H1 (cell line): ENCODE data around the gene CIC. TPM values are rescaled to one million over a fixed set of nuclear protein-coding genes. Genes with fewer than 3 reads are reported as not detected.

Experiments used
- CTCF ChIA-PET: fragments of 300-600 bp; sonication (Branson Sonifier 250); formaldehyde crosslinking; loops from one replicate; lab custom pipeline; 2021; ENCODE audit not compliant: partially characterized antibody; lab: Charles Lee
- POLR2A ChIA-PET: fragments of 300-600 bp; sonication (Branson Sonifier 250); formaldehyde crosslinking; loops from one replicate; lab custom pipeline; 2021; ENCODE audit warnings: inconsistent platforms; ENCODE audit not compliant: partially characterized antibody; lab: Charles Lee
- DNase-seq, 2 experiments: peaks; one replicate each; pipeline versions ENCODE4 v3.0.0 to v3.0.0-alpha.2; 2010 to 2022; ENCODE audit warnings: low spot score in 2 of 2, low read depth in 1 of 2, mixed read lengths in 1 of 2
- FAIRE-seq: peaks from 2 replicates; lab custom pipeline; 2011; peaks lifted over from hg19 to GRCh38; lab: Jason Lieb, UNC
- H2AFZ ChIP-seq: 2 replicates; pipeline ENCODE4 v1.8.1; 2012; ENCODE audit warnings: low read length, inconsistent platforms
- H2AK5ac ChIP-seq: 2 replicates; pipeline ENCODE4 v1.6.1; 2013; ENCODE audit warnings: low read depth, low read length
- H2BK120ac ChIP-seq: replicated peaks from 2 replicates; pipeline ENCODE3; 2013; ENCODE audit warnings: low read depth, low read length, inconsistent platforms
- H2BK12ac ChIP-seq: 2 replicates; pipeline ENCODE4 v1.6.1; 2013; ENCODE audit warnings: low read depth, low read length
- H2BK15ac ChIP-seq: 2 replicates; pipeline ENCODE4 v1.6.1; 2013; ENCODE audit warnings: low read length
- H2BK20ac ChIP-seq: 2 replicates; pipeline ENCODE4 v1.6.1; 2013; ENCODE audit warnings: low read length
- H2BK5ac ChIP-seq: 2 replicates; pipeline ENCODE4 v1.6.1; 2013; ENCODE audit warnings: low read depth, low read length
- H3K14ac ChIP-seq: 2 replicates; pipeline ENCODE4 v1.6.1; 2013; ENCODE audit warnings: inconsistent platforms; ENCODE audit not compliant: insufficient read length
- H3K18ac ChIP-seq: 2 replicates; pipeline ENCODE4 v1.6.1; 2013; ENCODE audit warnings: low read length; ENCODE audit errors: extremely low read depth
- H3K23ac ChIP-seq: 2 replicates; pipeline ENCODE4 v1.6.1; 2013; ENCODE audit warnings: inconsistent platforms; ENCODE audit not compliant: insufficient read length
- H3K23me2 ChIP-seq: 2 replicates; pipeline ENCODE4 v1.6.1; 2013; ENCODE audit warnings: low read depth, low read length
- H3K27ac ChIP-seq: 2 replicates; pipeline ENCODE4 v1.6.1; 2011; ENCODE audit warnings: low read depth, low read length, inconsistent platforms
- H3K27me3 ChIP-seq, 4 experiments: replicated peaks in 1 of 4; 1 replicate in 1 of 4; 2 replicates in 3 of 4; pipeline versions ENCODE4 v1.6.1 to v1.8.1; 2011 to 2013; ENCODE audit warnings: low read length in 3 of 4, mild to moderate bottlenecking in 3 of 4, inconsistent platforms in 2 of 4, mixed read lengths in 2 of 4, moderate library complexity in 1 of 4; ENCODE audit not compliant: control insufficient read depth in 3 of 4, insufficient read depth in 3 of 4; ENCODE audit errors: extremely low read depth in 1 of 4
- H3K36me3 ChIP-seq, 4 experiments: 2 replicates each; pipeline versions ENCODE4 v1.6.1 to v1.8.1; 2011 to 2013; ENCODE audit warnings: mild to moderate bottlenecking in 4 of 4, low read length in 3 of 4, moderate library complexity in 2 of 4, control low read depth in 1 of 4, inconsistent platforms in 1 of 4; ENCODE audit not compliant: insufficient read depth in 4 of 4, control insufficient read depth in 2 of 4
- H3K4ac ChIP-seq: replicated peaks from 2 replicates; pipeline ENCODE3; 2013; ENCODE audit warnings: low read length, low read depth, mixed read lengths, inconsistent platforms; ENCODE audit not compliant: insufficient read length
- H3K4me1 ChIP-seq, 4 experiments: replicated peaks in 1 of 4; 1 replicate in 1 of 4; 2 replicates in 3 of 4; pipeline versions ENCODE4 v1.6.1 to v1.8.1; 2011 to 2013; ENCODE audit warnings: low read length in 3 of 4, inconsistent platforms in 2 of 4, mixed read lengths in 1 of 4; ENCODE audit not compliant: insufficient read depth in 4 of 4, control insufficient read depth in 3 of 4
- H3K4me2 ChIP-seq, 2 experiments: 2 replicates each; pipeline versions ENCODE4 v1.6.1 to v1.8.1; 2011 to 2013; ENCODE audit warnings: low read depth in 2 of 2, low read length in 2 of 2, control low read depth in 1 of 2, inconsistent platforms in 1 of 2, mild to moderate bottlenecking in 1 of 2; ENCODE audit not compliant: insufficient read depth in 1 of 2
- H3K4me3 ChIP-seq, 4 experiments: fragments of 200-600, 300-600 bp in 1 of 4; sonication (generic), shearing (Covaris generic), sonication (Bioruptor Twin) in 1 of 4; 2 replicates each; pipeline versions ENCODE4 v1.5.1 to v1.8.1; 2011 to 2016; ENCODE audit warnings: low read length in 4 of 4, low read depth in 3 of 4, control low read depth in 2 of 4, inconsistent platforms in 2 of 4, mild to moderate bottlenecking in 2 of 4, mixed read lengths in 1 of 4, moderate library complexity in 1 of 4; ENCODE audit not compliant: insufficient read depth in 2 of 4; ENCODE audit errors: extremely low read depth in 1 of 4
- H3K56ac ChIP-seq: replicated peaks from 2 replicates; pipeline ENCODE3; 2013; ENCODE audit warnings: low read depth, mild to moderate bottlenecking, mixed read lengths, low read length, inconsistent platforms; ENCODE audit not compliant: insufficient read length
- H3K79me1 ChIP-seq: 2 replicates; pipeline ENCODE4 v1.6.1; 2013; ENCODE audit warnings: low read depth, low read length, control low read depth
- H3K79me2 ChIP-seq, 2 experiments: 2 replicates each; pipeline versions ENCODE4 v1.6.1 to v1.8.1; 2012 to 2013; ENCODE audit warnings: low read length in 2 of 2, mild to moderate bottlenecking in 2 of 2, inconsistent platforms in 1 of 2; ENCODE audit not compliant: insufficient read depth in 2 of 2, control insufficient read depth in 1 of 2
- H3K9ac ChIP-seq, 4 experiments: replicated peaks in 1 of 4; 1 replicate in 1 of 4; 2 replicates in 3 of 4; pipeline versions ENCODE4 v1.6.1 to v1.8.1; 2011 to 2013; ENCODE audit warnings: low read depth in 3 of 4, low read length in 3 of 4, control low read depth in 2 of 4, mild to moderate bottlenecking in 2 of 4, moderate library complexity in 2 of 4, inconsistent platforms in 1 of 4; ENCODE audit errors: extremely low read depth in 1 of 4
- H3K9me3 ChIP-seq, 2 experiments: 2 replicates each; pipeline versions ENCODE4 v1.6.1 to v1.8.1; 2012 to 2013; ENCODE audit warnings: mild to moderate bottlenecking in 2 of 2, moderate library complexity in 2 of 2, control low read depth in 1 of 2, inconsistent platforms in 1 of 2, low read depth in 1 of 2, low read length in 1 of 2, mixed read lengths in 1 of 2; ENCODE audit not compliant: insufficient read depth in 2 of 2
- H4K20me1 ChIP-seq, 2 experiments: replicated peaks in 1 of 2; 2 replicates each; pipeline versions ENCODE3 to v1.8.1; 2011 to 2013; ENCODE audit warnings: inconsistent platforms in 2 of 2, low read length in 2 of 2, mild to moderate bottlenecking in 1 of 2; ENCODE audit not compliant: insufficient read depth in 2 of 2, control insufficient read depth in 1 of 2
- H4K5ac ChIP-seq: 2 replicates; pipeline ENCODE4 v1.6.1; 2013; ENCODE audit warnings: low read length, low read depth, mixed read lengths, inconsistent platforms; ENCODE audit not compliant: insufficient read length
- H4K8ac ChIP-seq: 2 replicates; pipeline ENCODE4 v1.8.0; 2013; ENCODE audit warnings: mild to moderate bottlenecking, moderate library complexity, low read length, inconsistent platforms; ENCODE audit not compliant: insufficient read depth; ENCODE audit errors: extremely low read depth
- H4K91ac ChIP-seq: replicated peaks from 2 replicates; pipeline ENCODE3; 2013; ENCODE audit warnings: low read length, mixed read lengths, inconsistent platforms; ENCODE audit not compliant: insufficient read length
- MAFK ChIP-seq: IDR thresholded peaks from 2 replicates; pipeline ENCODE4 v1.6.1; 2012; ENCODE audit warnings: low read depth, mild to moderate bottlenecking, improper control_type of control experiment, low read length
- TEAD4 ChIP-seq: IDR thresholded peaks from 2 replicates; pipeline ENCODE4 v1.6.1; 2012; ENCODE audit warnings: low read depth, low read length, inconsistent platforms, mixed read lengths
- WGBS, 2 experiments: shearing (Covaris generic) in 1 of 2; methylation state at CpG; one replicate each; pipeline versions ENCODE4 v1.1.6 to v1.1.7; 2013 to 2015; ENCODE audit warnings: low lambda C conversion rate in 2 of 2, mixed read lengths in 2 of 2, inconsistent platforms in 1 of 2, low coverage in 1 of 2, missing lambda C conversion rate in 1 of 2; ENCODE audit not compliant: insufficient replicate concordance in 2 of 2, insufficient coverage in 1 of 2, insufficient read length in 1 of 2; ENCODE audit errors: extremely low coverage in 1 of 2, missing lambda C conversion rate in 1 of 2; 5-methylcytosine and 5-hydroxymethylcytosine counted together
- polyA plus RNA-seq, 7 experiments: library from polyadenylated mRNA; depleted of rRNA in 3 of 7; stranded (reverse) in 5 of 7; unstranded in 2 of 7; fragments of >200 nt in 5 of 7; fragments of 200-250 nt in 2 of 7; gene quantifications; 1 replicate in 5 of 7; 2 replicates in 1 of 7; 4 replicates in 1 of 7; pipeline versions ENCODE4 v1.2.1 to v1.2.3, GENCODE V29; 2011 to 2013; ENCODE audit warnings: missing spikeins in 2 of 7, mixed read lengths in 2 of 7
- total RNA-seq: library from RNA; stranded (reverse); fragmentation: NEBNext Ultra II Directional; extraction: Animal tissue kit (Norgen Biotek cat#: 25700); gene quantifications from 2 replicates; pipeline ENCODE4 v1.2.1, GENCODE V29; 2021
- TF ChIP-seq, protein P1 (sequence below), 3 experiments: IDR thresholded peaks; 1 replicate in 2 of 3; 2 replicates in 1 of 3; pipeline versions ENCODE4 v1.5.1 to v1.6.1; 2011; ENCODE audit warnings: low read length in 3 of 3, mild to moderate bottlenecking in 3 of 3, inconsistent platforms in 2 of 3, low read depth in 1 of 3, moderate library complexity in 1 of 3; ENCODE audit not compliant: insufficient read depth in 1 of 3; ENCODE audit errors: control extremely low read depth in 1 of 3

Gene CIC
- total and polyA plus RNA-seq, 2 of the 8 experiments (the other 6 are each of a cell fraction or from before 2014, with no cell fraction given) = 13.2 to 43.6 TPM

DNA sequence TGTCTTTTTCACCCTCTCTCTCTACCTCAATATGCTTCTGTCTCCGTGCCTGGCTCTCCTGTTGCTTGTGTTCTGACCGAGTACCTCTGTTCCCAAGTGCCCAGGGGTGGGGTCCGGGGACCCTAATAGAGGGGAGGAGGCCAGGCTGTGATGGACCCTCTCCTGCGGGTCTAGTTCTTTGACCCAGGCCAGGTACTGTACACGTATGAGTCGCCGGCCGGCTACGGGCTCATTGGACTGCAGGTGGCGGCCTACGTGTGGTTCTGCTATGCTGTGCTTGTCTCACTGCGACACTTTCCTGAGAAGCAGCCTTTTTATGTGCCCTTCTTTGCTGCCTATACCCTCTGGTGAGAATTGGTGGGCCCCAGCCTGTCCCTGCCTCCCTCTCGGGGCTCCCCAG lies 48.5 kb downstream of the CIC start:
- Histone ChIP-seq H3K27me3 (peaks cover 0 to 19% (median 12%) of the 10 kb centered on the region in 4 experiments; a peak in 5 of 7 replicates), H3K79me1 (no peaks in the 10 kb centered on the region), H3K23ac (no peak overlapping the region), H3K18ac (no peak overlapping the region), H3K36me3 (no peaks in the 10 kb centered on the region), H4K5ac (no peak overlapping the region), H3K4ac (no peak overlapping the region), H3K4me2 (no peak overlapping the region), H2BK120ac (no peak overlapping the region), H3K9ac (no peak overlapping the region), H4K91ac (no peak overlapping the region), H3K9me3 (no peaks in the 10 kb centered on the region), H2AFZ (no peak overlapping the region), H4K8ac (no peak overlapping the region; the same call in 1 of the 2 replicates), H3K79me2 (no peaks in the 10 kb centered on the region), H3K4me1 (peaks cover 0 to 6% (median 2%) of the 10 kb centered on the region in 4 experiments; a peak in 2 of 7 replicates), H2BK20ac (no peak overlapping the region), H2AK5ac (no peak overlapping the region)
- DNase-seq (no peak), FAIRE-seq (no peak)
- 87% methylated on average over 7 of the region's 13 CpGs; no CpG with 5 or more reads in 1 of the 2 experiments for WGBS, 2 experiments
- TF ChIP-seq, protein P1, sequence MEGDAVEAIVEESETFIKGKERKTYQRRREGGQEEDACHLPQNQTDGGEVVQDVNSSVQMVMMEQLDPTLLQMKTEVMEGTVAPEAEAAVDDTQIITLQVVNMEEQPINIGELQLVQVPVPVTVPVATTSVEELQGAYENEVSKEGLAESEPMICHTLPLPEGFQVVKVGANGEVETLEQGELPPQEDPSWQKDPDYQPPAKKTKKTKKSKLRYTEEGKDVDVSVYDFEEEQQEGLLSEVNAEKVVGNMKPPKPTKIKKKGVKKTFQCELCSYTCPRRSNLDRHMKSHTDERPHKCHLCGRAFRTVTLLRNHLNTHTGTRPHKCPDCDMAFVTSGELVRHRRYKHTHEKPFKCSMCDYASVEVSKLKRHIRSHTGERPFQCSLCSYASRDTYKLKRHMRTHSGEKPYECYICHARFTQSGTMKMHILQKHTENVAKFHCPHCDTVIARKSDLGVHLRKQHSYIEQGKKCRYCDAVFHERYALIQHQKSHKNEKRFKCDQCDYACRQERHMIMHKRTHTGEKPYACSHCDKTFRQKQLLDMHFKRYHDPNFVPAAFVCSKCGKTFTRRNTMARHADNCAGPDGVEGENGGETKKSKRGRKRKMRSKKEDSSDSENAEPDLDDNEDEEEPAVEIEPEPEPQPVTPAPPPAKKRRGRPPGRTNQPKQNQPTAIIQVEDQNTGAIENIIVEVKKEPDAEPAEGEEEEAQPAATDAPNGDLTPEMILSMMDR (IDR thresholded peaks at IDR 0.05; ENCODE audit: control extremely low read depth in 1 of 3, insufficient read depth in 1 of 3, low read depth in 1 of 3, low read length in 3 of 3) = peak in 2 of 3 experiments; percentile 7 to 15; a peak in 2 of 4 replicates
- no peak for TF ChIP-seq TEAD4
- no peak for TF ChIP-seq MAFK
- TF ChIP-seq, all 59 proteins: peak for 1
- H2BK15ac ChIP-seq = 0 out of 2 replicates have a peak overlapping the region, but pooled peaks have one; percentile 72
- H2BK12ac ChIP-seq = no peak overlapping the region
- no peak overlapping the region for H3K56ac ChIP-seq
- H3K27ac ChIP-seq = no peak overlapping the region
- peaks cover 6% of the 10 kb centered on the region; the same call in 1 of the 2 replicates for H3K23me2 ChIP-seq
- POLR2A ChIA-PET = no interaction called here
- H3K14ac ChIP-seq = no peak overlapping the region
- H3K4me3 ChIP-seq = no peak overlapping the region
- no peak overlapping the region for H2BK5ac ChIP-seq
- no peaks in the 10 kb centered on the region for H4K20me1 ChIP-seq
- CTCF ChIA-PET = interaction anchor here (1.0 kb wide), 1 partner anchor 14 kb away, joined by 3 read pairs; no protein-coding TSS in a partner anchor
